ENCODE data around the gene SPEM1. TPM values are rescaled to one million over a fixed set of nuclear protein-coding genes. Genes with fewer than 3 reads are reported as not detected.
A peak's percentile ranks its signal among the peaks of the same experiment; 100 is the strongest.

Gene SPEM1
- total RNA-seq, 1 donor from 2014 or later: 0.23 TPM

DNA sequence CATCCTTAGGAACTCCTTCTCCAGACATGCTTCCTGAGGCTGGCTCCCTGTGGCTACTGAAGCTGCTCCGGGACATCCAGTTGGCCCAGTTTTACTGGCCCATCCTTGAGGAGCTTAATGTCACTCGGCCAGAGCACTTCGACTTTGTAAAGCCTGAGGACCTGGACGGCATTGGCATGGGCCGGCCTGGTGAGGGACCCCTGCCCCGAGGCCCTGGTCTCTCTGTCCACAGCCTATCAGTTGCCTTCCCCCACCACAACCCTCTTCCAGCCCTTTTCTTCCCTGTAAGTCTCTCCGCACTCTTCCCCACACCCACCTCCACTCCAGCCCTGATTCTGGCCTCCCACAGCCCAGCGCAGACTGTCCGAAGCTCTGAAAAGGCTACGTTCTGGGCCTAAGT, 37.2 kb upstream of the SPEM1 start:
- Mint-ChIP-seq H3K4me1 (ENCODE audit: low read depth, unreplicated experiment) (no peaks in the 10 kb centered on the region), H3K27ac (ENCODE audit: unreplicated experiment) (no peak overlapping the region), H3K36me3 (ENCODE audit: low read depth, unreplicated experiment) (peaks cover 9% of the 10 kb centered on the region), H3K9me3 (ENCODE audit: unreplicated experiment) (peaks cover 13% of the 10 kb centered on the region), H3K27me3 (ENCODE audit: low read depth, unreplicated experiment) (peaks cover 29% of the 10 kb centered on the region), H3K4me3 (ENCODE audit: unreplicated experiment) (no peak overlapping the region)
- H3K27ac ChIP-seq (ENCODE audit: low read depth, low read length): no peak overlapping the region
- peaks cover 19% of the 10 kb centered on the region for H3K4me1 ChIP-seq (ENCODE audit: insufficient read depth, low read length)
- no peak overlapping the region for H3K9ac ChIP-seq (ENCODE audit: low read length)
- FAIRE-seq: no peak
- H3K36me3 ChIP-seq (ENCODE audit: insufficient read depth, low read length): no peaks in the 10 kb centered on the region
- no peak overlapping the region for H3K4me2 ChIP-seq (ENCODE audit: low read length)
- H2AFZ ChIP-seq (ENCODE audit: low read depth, low read length): no peak overlapping the region
- H4K20me1 ChIP-seq (ENCODE audit: insufficient read depth, low read length): peaks cover 4% of the 10 kb centered on the region
- H3K9me3 ChIP-seq (ENCODE audit: insufficient read depth, low read depth, low read length): peaks cover 6% of the 10 kb centered on the region
- TF ChIP-seq CTCF (IDR thresholded peaks at IDR 0.05; ENCODE audit: insufficient read depth, low read depth, low read length) (no peak), EZH2 (IDR thresholded peaks at IDR 0.05; ENCODE audit: insufficient read depth, low read length) (no peak)
- DNase-seq (ENCODE audit: low read depth): no peak
- H3K27me3 ChIP-seq (ENCODE audit: insufficient read depth, low read length): peaks cover 40% of the 10 kb centered on the region
- no peaks in the 10 kb centered on the region for H3K79me2 ChIP-seq (ENCODE audit: insufficient read depth, low read length)
- no peak overlapping the region for H3K4me3 ChIP-seq (ENCODE audit: insufficient read depth, low read depth, low read length)

DNA sequence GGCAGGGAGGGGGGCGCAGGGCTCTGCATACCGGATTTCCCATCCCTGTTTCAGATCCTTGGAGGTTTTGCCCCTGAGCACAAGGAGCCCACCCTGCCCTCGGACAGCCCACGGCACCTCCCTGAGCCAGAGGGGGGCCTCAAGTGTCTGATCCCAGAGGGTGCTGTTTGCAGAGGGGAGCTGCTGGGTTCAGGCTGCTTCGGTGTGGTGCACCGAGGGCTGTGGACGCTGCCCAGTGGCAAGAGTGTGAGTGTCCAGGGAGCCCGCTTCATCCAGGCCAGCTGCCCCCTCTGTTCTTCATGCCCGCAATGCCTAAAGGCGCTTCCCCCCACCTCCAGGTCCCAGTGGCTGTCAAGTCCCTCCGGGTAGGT, 36.8 kb upstream of the SPEM1 start:
- Histone ChIP-seq H3K4me1 (ENCODE audit: insufficient read depth, low read length) (peaks cover 19% of the 10 kb centered on the region), H2AFZ (ENCODE audit: low read depth, low read length) (peak overlapping the region; percentile 69), H3K36me3 (ENCODE audit: insufficient read depth, low read length) (peaks cover 2% of the 10 kb centered on the region), H3K27ac (ENCODE audit: low read depth, low read length) (no peak overlapping the region), H3K9me3 (ENCODE audit: insufficient read depth, low read depth, low read length) (peaks cover 6% of the 10 kb centered on the region), H3K9ac (ENCODE audit: low read length) (no peak overlapping the region), H3K27me3 (ENCODE audit: insufficient read depth, low read length) (peaks cover 40% of the 10 kb centered on the region), H3K4me3 (ENCODE audit: insufficient read depth, low read depth, low read length) (no peak overlapping the region), H4K20me1 (ENCODE audit: insufficient read depth, low read length) (peaks cover 9% of the 10 kb centered on the region), H3K79me2 (ENCODE audit: insufficient read depth, low read length) (no peaks in the 10 kb centered on the region), H3K4me2 (ENCODE audit: low read length) (peak overlapping the region; percentile 93)
- Mint-ChIP-seq H3K4me1 (ENCODE audit: low read depth, unreplicated experiment) (no peaks in the 10 kb centered on the region), H3K27ac (ENCODE audit: unreplicated experiment) (no peak overlapping the region), H3K9me3 (ENCODE audit: unreplicated experiment) (peaks cover 13% of the 10 kb centered on the region), H3K4me3 (ENCODE audit: unreplicated experiment) (no peak overlapping the region), H3K27me3 (ENCODE audit: low read depth, unreplicated experiment) (peaks cover 29% of the 10 kb centered on the region), H3K36me3 (ENCODE audit: low read depth, unreplicated experiment) (peaks cover 9% of the 10 kb centered on the region)
- TF ChIP-seq CTCF (IDR thresholded peaks at IDR 0.05; ENCODE audit: insufficient read depth, low read depth, low read length) (no peak), EZH2 (IDR thresholded peaks at IDR 0.05; ENCODE audit: insufficient read depth, low read length) (no peak)
- FAIRE-seq (no peak), DNase-seq (ENCODE audit: low read depth) (no peak)

GRCh38 chr17:7383742-7384488, 36.2 kb upstream of the SPEM1 start:
- Histone ChIP-seq H3K4me3 (ENCODE audit: insufficient read depth, low read depth, low read length) (peak overlapping the region; percentile 57), H4K20me1 (ENCODE audit: insufficient read depth, low read length) (peaks cover 14% of the 10 kb centered on the region), H3K36me3 (ENCODE audit: insufficient read depth, low read length) (peaks cover 5% of the 10 kb centered on the region), H3K27me3 (ENCODE audit: insufficient read depth, low read length) (peaks cover 40% of the 10 kb centered on the region), H3K9me3 (ENCODE audit: insufficient read depth, low read depth, low read length) (peaks cover 6% of the 10 kb centered on the region), H3K79me2 (ENCODE audit: insufficient read depth, low read length) (no peaks in the 10 kb centered on the region), H3K27ac (ENCODE audit: low read depth, low read length) (no peak overlapping the region), H2AFZ (ENCODE audit: low read depth, low read length) (peak overlapping the region; percentile 69), H3K9ac (ENCODE audit: low read length) (peak overlapping the region; percentile 50), H3K4me1 (ENCODE audit: insufficient read depth, low read length) (peaks cover 19% of the 10 kb centered on the region), H3K4me2 (ENCODE audit: low read length) (peak overlapping the region; percentile 93)
- Mint-ChIP-seq H3K4me3 (ENCODE audit: unreplicated experiment) (no peak overlapping the region), H3K9me3 (ENCODE audit: unreplicated experiment) (peaks cover 13% of the 10 kb centered on the region), H3K27me3 (ENCODE audit: low read depth, unreplicated experiment) (peaks cover 29% of the 10 kb centered on the region), H3K36me3 (ENCODE audit: low read depth, unreplicated experiment) (peaks cover 9% of the 10 kb centered on the region), H3K4me1 (ENCODE audit: low read depth, unreplicated experiment) (no peaks in the 10 kb centered on the region), H3K27ac (ENCODE audit: unreplicated experiment) (no peak overlapping the region)
- peak; percentile 18 for DNase-seq (ENCODE audit: low read depth)
- TF ChIP-seq CTCF (IDR thresholded peaks at IDR 0.05; ENCODE audit: insufficient read depth, low read depth, low read length): no peak
- TF ChIP-seq EZH2 (IDR thresholded peaks at IDR 0.05; ENCODE audit: insufficient read depth, low read length): peak; percentile 78
- no peak for FAIRE-seq

All from astrocyte (in vitro differentiated cells and primary cell).